Erythroblast (primary cell): ENCODE data around the gene ITM2A.

Source experiments
- GATA1 ChIP-seq: IDR thresholded peaks from 2 replicates; pipeline ENCODE4 v1.6.1; 2011; ENCODE audit warnings: low read depth, mild to moderate bottlenecking, control low read depth, low read length, moderate library complexity
- POLR2A ChIP-seq: IDR thresholded peaks from 2 replicates; pipeline ENCODE4 v1.6.1; 2011; ENCODE audit warnings: mild to moderate bottlenecking, low read length

DNA sequence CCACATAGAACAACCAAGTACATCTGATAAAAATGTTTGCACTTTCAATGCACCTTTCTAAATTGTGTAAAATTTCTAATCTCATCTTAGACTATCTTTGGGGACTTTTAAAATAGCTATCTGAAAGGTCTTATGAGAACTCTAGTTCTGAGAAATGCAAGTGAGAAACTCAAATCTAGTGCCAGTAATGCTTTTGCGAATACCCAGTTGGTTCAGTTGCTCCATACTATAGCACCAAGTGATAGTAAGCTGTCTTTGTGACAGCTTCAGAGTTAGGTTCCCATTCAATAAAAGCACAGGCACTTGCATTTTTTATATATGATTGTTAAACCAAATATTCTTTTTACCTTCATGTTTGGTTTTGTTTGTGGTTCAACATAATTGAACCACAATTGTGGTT lies 4.5 kb upstream of the ITM2A start:
- no peak for TF ChIP-seq POLR2A
- no peak for TF ChIP-seq GATA1
